SJCRH30 (cell line): Measurements from ENCODE around the gene TMCO6. TPM values are rescaled to one million over a fixed set of nuclear protein-coding genes. Genes with fewer than 3 reads are reported as not detected.
"Not testable (repeated sequence)": the region's sequence is repeated elsewhere in the genome, so short reads cannot be mapped to it uniquely, and the experiment has no call there.

Experiments used
- DNase-seq, 2 experiments: peaks; one replicate each; pipeline ENCODE4 v3.0.0-alpha.2; 2015 to 2020
- H3K27ac ChIP-seq: fragments of 250-450 bp; sonication (Bioruptor Pico); 2 replicates; pipeline ENCODE4 v1.5.1; 2020; ENCODE audit warnings: mild to moderate bottlenecking, moderate library complexity
- H3K27me3 ChIP-seq: fragments of 250-450 bp; sonication (Bioruptor Pico); 2 replicates; pipeline ENCODE4 v1.5.1; 2020; ENCODE audit warnings: mild to moderate bottlenecking, moderate library complexity
- H3K36me3 ChIP-seq: fragments of 250-450 bp; sonication (Bioruptor Pico); 2 replicates; pipeline ENCODE4 v1.5.1; 2020; ENCODE audit warnings: mild to moderate bottlenecking, moderate library complexity
- H3K4me1 ChIP-seq: fragments of 250-450 bp; sonication (Bioruptor Pico); 2 replicates; pipeline ENCODE4 v1.5.1; 2020; ENCODE audit warnings: mild to moderate bottlenecking, moderate library complexity
- H3K4me3 ChIP-seq: fragments of 250-450 bp; sonication (Bioruptor Pico); 2 replicates; pipeline ENCODE4 v1.5.1; 2020; ENCODE audit warnings: mild to moderate bottlenecking, moderate library complexity
- H3K9me3 ChIP-seq: fragments of 250-450 bp; sonication (Bioruptor Pico); replicated peaks from 2 replicates; pipeline ENCODE4 v1.5.1; 2020; ENCODE audit warnings: mild to moderate bottlenecking, moderate library complexity
- total RNA-seq: library from RNA; depleted of rRNA; stranded (reverse); fragments of >200 nt; shearing (Covaris generic); gene quantifications from 2 replicates; pipeline ENCODE4 v1.2.3, GENCODE V29; 2014

Gene TMCO6
- total RNA-seq, 1 experiment from 2014 or later = 11.1 TPM

- H3K9me3 ChIP-seq = peaks cover 12% of the 10 kb centered on the region
These were observed 30.1 kb upstream of the TMCO6 start for GRCh38 chr5:140609126-140609525.

GRCh38 chr5:140611020-140611521 lies 28.2 kb upstream of the TMCO6 start:
- H3K36me3 ChIP-seq = no peaks in the 10 kb centered on the region
- H3K9me3 ChIP-seq = peaks cover 12% of the 10 kb centered on the region
- DNase-seq = no peak
- H3K27ac ChIP-seq = no peak overlapping the region
- no peaks in the 10 kb centered on the region; the same call in 1 of the 2 replicates for H3K4me1 ChIP-seq
- H3K27me3 ChIP-seq = no peaks in the 10 kb centered on the region
- no peak overlapping the region for H3K4me3 ChIP-seq

More at GRCh38 chr5:140609126-140609525, 30.1 kb upstream of the TMCO6 start:
- peak; percentile 24 to 33 for DNase-seq
- H3K4me1 ChIP-seq = no peaks in the 10 kb centered on the region; the same call in 1 of the 2 replicates
- H3K27me3 ChIP-seq = no peaks in the 10 kb centered on the region
- no peak overlapping the region for H3K27ac ChIP-seq
- no peak overlapping the region for H3K4me3 ChIP-seq
- no peaks in the 10 kb centered on the region for H3K36me3 ChIP-seq

DNA sequence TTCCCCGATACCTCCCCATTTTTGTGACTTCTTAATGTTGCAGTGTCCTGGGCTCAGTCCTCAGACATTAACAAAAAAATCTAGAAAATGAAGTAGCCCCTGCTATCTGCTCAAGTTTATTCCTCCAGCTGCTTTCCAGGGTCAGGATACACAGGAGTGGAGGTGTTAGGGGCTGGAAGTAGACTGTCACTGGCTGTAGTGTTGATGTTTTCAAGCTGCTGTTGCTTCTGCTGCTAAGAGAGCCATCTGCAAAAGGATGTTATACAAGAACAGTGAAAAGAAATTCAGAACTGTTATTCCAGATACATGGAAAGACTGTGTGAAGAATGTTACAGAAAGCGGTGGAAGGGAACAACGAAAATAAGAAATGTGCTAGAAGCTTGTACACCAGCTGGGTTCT lies 16.9 kb upstream of the TMCO6 start:
- H3K36me3 ChIP-seq = no peaks in the 10 kb centered on the region
- no peak for DNase-seq
- H3K4me1 ChIP-seq = no peaks in the 10 kb centered on the region
- no peak overlapping the region for H3K4me3 ChIP-seq
- no peaks in the 10 kb centered on the region; the same call in 1 of the 2 replicates for H3K9me3 ChIP-seq
- no peak overlapping the region for H3K27ac ChIP-seq
- H3K27me3 ChIP-seq = no peaks in the 10 kb centered on the region

GRCh38 chr5:140623061-140623460 lies 16.2 kb upstream of the TMCO6 start:
- DNase-seq, H3K27me3 ChIP-seq, H3K9me3 ChIP-seq, H3K4me1 ChIP-seq, H3K36me3 ChIP-seq, H3K27ac ChIP-seq, H3K4me3 ChIP-seq: not testable (repeated sequence)

DNA sequence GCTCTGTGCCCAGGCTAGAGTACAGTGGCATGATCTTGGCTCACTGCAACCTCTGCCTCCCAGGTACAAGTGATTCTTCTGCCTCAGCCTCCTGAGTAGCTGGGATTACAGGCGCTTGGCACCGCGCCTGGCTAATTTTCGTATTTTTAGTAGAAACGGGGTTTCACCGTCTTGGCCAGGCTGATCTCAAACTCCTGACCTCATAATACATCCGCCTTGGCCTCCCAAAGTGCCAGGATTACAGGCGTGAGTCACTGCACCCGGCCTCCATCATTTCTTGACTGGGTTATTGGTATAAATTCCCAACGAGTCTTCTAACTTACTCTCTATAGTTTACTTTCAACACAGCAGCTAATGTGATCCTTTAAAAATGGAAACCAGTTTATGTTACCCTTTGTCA lies 14.4 kb upstream of the TMCO6 start:
- H3K36me3 ChIP-seq, H3K9me3 ChIP-seq, H3K27ac ChIP-seq, H3K27me3 ChIP-seq, DNase-seq, H3K4me1 ChIP-seq, H3K4me3 ChIP-seq: not testable (repeated sequence)

DNA sequence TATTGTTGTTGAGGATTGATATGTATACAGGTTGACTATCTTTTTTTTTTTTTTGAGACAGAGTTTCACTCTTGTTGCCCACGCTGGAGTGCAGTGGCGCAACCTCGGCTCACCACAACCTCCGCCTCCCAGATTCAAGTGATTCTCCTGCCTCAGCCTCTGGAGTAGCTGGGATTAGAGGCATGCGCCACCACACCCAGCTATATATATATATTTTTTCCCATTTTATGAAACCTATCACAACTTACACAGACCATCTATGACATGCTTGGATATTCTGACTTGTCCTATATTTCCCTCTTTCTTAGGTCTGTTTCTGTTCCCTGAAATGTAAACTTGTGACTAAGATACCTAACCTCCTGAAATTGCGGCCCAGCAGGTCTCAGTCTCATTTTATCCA lies 11.3 kb upstream of the TMCO6 start:
- Histone ChIP-seq H3K27me3 (no peaks in the 10 kb centered on the region), H3K27ac (no peak overlapping the region)
- DNase-seq = no peak

DNA sequence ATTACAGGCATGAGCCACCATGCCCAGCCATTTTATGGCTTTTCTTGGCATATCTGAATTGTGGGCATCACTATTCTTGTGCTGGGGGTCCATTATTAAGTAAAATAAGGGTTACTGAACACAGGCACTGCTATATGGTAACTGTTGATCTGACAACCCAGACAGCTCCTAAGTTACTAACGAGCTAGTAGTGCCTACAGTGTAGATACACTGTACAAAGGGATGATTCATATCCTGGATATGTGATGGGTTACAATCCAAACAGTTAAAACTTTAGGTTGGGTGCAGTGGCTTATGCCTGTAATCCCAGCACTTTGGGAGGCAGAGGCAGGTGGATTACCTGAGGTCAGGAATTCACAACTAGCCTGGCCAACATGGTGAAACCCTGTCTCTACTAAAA lies 10.5 kb upstream of the TMCO6 start:
- no peak for DNase-seq
- H3K36me3 ChIP-seq = no peaks in the 10 kb centered on the region
- no peak overlapping the region for H3K27ac ChIP-seq

More for the DNA sequence above, 11.3 kb upstream of the TMCO6 start:
- no peak overlapping the region for H3K4me3 ChIP-seq
- H3K9me3 ChIP-seq = no peaks in the 10 kb centered on the region; the same call in 1 of the 2 replicates
- no peaks in the 10 kb centered on the region for H3K36me3 ChIP-seq
- H3K4me1 ChIP-seq = no peaks in the 10 kb centered on the region

GRCh38 chr5:140630292-140631035 lies 8.8 kb upstream of the TMCO6 start:
- no peaks in the 10 kb centered on the region for H3K27me3 ChIP-seq
- no peak overlapping the region for H3K27ac ChIP-seq
- no peaks in the 10 kb centered on the region for H3K4me1 ChIP-seq
- H3K9me3 ChIP-seq = no peaks in the 10 kb centered on the region; the same call in 1 of the 2 replicates
- no peak overlapping the region for H3K4me3 ChIP-seq
- DNase-seq = no peak
- no peaks in the 10 kb centered on the region for H3K36me3 ChIP-seq

More for the DNA sequence above, 10.5 kb upstream of the TMCO6 start:
- Histone ChIP-seq H3K9me3 (no peaks in the 10 kb centered on the region; the same call in 1 of the 2 replicates), H3K4me1 (no peaks in the 10 kb centered on the region), H3K4me3 (no peak overlapping the region), H3K27me3 (no peaks in the 10 kb centered on the region)

DNA sequence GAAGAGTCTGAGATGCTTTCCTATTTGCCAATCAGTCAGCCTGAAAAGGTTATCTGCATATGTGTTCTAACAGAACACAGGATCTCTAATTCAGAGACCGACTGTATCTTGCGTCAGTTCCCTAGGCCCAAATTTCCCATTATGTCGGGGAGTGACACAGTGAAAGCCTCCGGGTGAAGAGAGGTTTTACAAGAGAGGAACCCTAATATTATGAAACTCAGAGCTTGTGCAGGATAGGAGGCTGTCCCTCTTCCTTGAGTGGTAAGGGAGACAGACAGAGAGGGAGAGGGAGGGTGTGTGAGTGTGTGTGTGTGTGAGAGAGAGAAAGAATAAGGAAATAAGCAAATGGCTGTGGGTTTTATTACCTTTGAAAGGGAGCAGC lies 8.2 kb upstream of the TMCO6 start:
- Histone ChIP-seq H3K36me3 (no peaks in the 10 kb centered on the region), H3K27ac (no peak overlapping the region), H3K4me1 (no peaks in the 10 kb centered on the region), H3K27me3 (no peaks in the 10 kb centered on the region), H3K9me3 (no peaks in the 10 kb centered on the region; the same call in 1 of the 2 replicates), H3K4me3 (no peak overlapping the region)
- DNase-seq = no peak

DNA sequence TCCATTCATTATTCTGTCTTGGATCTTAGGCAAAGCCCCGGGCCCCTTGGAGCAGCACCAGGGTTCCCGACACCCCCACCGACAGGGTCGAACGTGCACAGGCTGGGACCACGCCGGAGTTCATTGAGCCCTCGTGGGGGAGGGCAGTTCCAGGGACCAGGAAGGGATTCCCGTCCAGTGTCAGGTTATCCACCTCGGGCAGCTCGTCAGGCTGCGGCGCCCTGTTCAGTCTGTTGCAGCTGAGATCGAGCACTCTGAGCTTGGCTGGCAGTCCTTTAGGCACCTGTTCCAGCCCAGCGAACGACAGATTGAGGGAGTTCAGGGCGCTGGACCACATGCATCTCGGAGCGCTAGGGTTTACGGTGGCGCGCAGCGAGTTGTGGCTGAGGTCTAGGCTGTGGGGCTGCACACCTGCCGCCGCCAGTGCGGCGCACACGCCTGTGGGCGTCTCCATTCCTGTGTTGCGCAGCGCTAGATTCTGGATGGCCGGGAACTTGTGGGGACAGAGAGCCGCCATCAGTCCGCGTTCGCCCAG lies 7.4 kb upstream of the TMCO6 start:
- Histone ChIP-seq H3K9me3 (no peaks in the 10 kb centered on the region; the same call in 1 of the 2 replicates), H3K36me3 (no peaks in the 10 kb centered on the region), H3K27me3 (no peaks in the 10 kb centered on the region), H3K4me3 (no peak overlapping the region), H3K27ac (no peak overlapping the region), H3K4me1 (no peaks in the 10 kb centered on the region)
- no peak for DNase-seq

GRCh38 chr5:140632366-140633020 lies 6.8 kb upstream of the TMCO6 start:
- no peaks in the 10 kb centered on the region for H3K9me3 ChIP-seq
- no peak for DNase-seq
- H3K4me1 ChIP-seq = no peaks in the 10 kb centered on the region
- H3K27ac ChIP-seq = no peak overlapping the region
- H3K4me3 ChIP-seq = no peak overlapping the region
- no peaks in the 10 kb centered on the region for H3K36me3 ChIP-seq
- H3K27me3 ChIP-seq = no peaks in the 10 kb centered on the region

- H3K27me3 ChIP-seq = no peaks in the 10 kb centered on the region
- H3K9me3 ChIP-seq = no peaks in the 10 kb centered on the region
- no peak within 1 kb of the TSS for H3K27ac ChIP-seq
- H3K36me3 ChIP-seq = no peaks in the 10 kb centered on the region
- DNase-seq = peak in 1 of 2 experiments; percentile 14
- no peaks in the 10 kb centered on the region for H3K4me1 ChIP-seq
- H3K4me3 ChIP-seq = no peak within 1 kb of the TSS
These were observed 6.2 kb upstream of the TMCO6 start, which contains the start of gene CD14 for GRCh38 chr5:140633021-140633471. Gene CD14 (minus strand): TSS chr5:140633175. CDS start chr5:140633071, 104 bp downstream.

DNA sequence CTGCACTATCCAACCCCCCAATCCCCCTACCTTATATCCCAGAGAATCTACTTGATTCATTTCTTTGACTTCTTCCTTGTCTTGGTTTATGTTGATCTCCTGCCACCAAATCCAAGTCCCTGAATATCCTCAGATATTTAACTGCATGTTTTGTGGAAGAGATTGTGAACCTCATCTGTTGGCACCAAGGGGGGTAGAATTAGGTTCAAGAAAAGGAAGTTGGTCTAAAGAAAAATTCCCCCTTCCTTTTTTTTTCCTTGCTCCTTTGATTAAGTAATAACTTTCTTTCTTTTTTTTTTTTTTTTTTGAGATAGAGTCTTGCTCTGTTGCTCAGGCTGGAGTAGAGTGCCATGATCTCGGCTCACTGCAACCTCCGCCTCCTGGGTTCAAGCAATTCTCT lies 5.8 kb upstream of the TMCO6 start:
- no peak overlapping the region for H3K27ac ChIP-seq
- H3K4me1 ChIP-seq = no peaks in the 10 kb centered on the region
- no peak overlapping the region for H3K4me3 ChIP-seq

DNA sequence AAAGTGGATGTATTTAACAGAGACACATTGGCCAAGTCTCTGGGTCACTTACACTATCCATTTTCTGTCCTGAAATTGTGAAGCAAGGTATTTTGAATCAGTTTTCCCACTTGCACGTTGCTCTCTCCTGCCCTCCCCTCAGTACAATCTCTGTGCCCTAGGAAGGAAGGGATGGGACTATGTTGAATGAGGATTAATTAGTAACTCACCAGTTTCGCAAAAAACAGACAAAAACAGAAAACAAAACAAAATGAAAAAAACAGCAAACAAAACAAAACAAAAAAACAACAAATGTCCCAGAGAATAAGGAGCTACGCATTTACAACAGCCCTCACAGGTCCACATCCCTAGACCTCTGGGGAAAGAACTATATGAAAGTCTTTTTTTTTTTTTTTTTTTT lies 5.1 kb upstream of the TMCO6 start:
- DNase-seq = no peak

More for the DNA sequence above, 5.8 kb upstream of the TMCO6 start:
- no peak for DNase-seq
- H3K36me3 ChIP-seq = no peaks in the 10 kb centered on the region
- no peaks in the 10 kb centered on the region for H3K9me3 ChIP-seq
- H3K27me3 ChIP-seq = no peaks in the 10 kb centered on the region

More for the DNA sequence above, 5.1 kb upstream of the TMCO6 start:
- Histone ChIP-seq H3K36me3 (no peaks in the 10 kb centered on the region), H3K4me1 (no peaks in the 10 kb centered on the region), H3K27ac (no peak overlapping the region), H3K27me3 (no peaks in the 10 kb centered on the region), H3K4me3 (no peak overlapping the region), H3K9me3 (no peaks in the 10 kb centered on the region)
